ENCODE results near the gene MYO1B.

Gene MYO1B

GRCh38 chr2:191301971-191302370 is 56.8 kb downstream of the MYO1B start:
- DNase-seq = no peak

GRCh38 chr2:191302459-191303139 is 57.4 kb downstream of the MYO1B start:
- DNase-seq = no peak

GRCh38 chr2:191303140-191304005 is 58.2 kb downstream of the MYO1B start:
- DNase-seq = peak; percentile 66

GRCh38 chr2:191304939-191305875 is 60.0 kb downstream of the MYO1B start:
- peak; percentile 70 for DNase-seq

- no peak for DNase-seq
These were observed 62.8 kb downstream of the MYO1B start for GRCh38 chr2:191308026-191308425.

- DNase-seq = no peak
These were observed 66.0 kb downstream of the MYO1B start for GRCh38 chr2:191311156-191311555.

GRCh38 chr2:191311627-191312026 is 66.4 kb downstream of the MYO1B start:
- DNase-seq = no peak

GRCh38 chr2:191312163-191312562 is 67.0 kb downstream of the MYO1B start:
- no peak for DNase-seq

- DNase-seq = no peak
These were observed 67.5 kb downstream of the MYO1B start for GRCh38 chr2:191312662-191313061.

- DNase-seq = no peak
These were observed 69.6 kb downstream of the MYO1B start for GRCh38 chr2:191314697-191315364.

- DNase-seq = no peak
These were observed 70.2 kb downstream of the MYO1B start for GRCh38 chr2:191315365-191315752.

GRCh38 chr2:191316246-191316994 is 71.2 kb downstream of the MYO1B start:
- no peak for DNase-seq

GRCh38 chr2:191318037-191318728 is 73.0 kb downstream of the MYO1B start:
- no peak for DNase-seq

- DNase-seq = no peak
These were observed 73.5 kb downstream of the MYO1B start for GRCh38 chr2:191318729-191319078.

GRCh38 chr2:191319186-191319585 is 74.0 kb downstream of the MYO1B start:
- no peak for DNase-seq

- DNase-seq = no peak
These were observed 75.7 kb downstream of the MYO1B start for GRCh38 chr2:191320881-191321280.

GRCh38 chr2:191321861-191322662 is 76.9 kb downstream of the MYO1B start:
- peak; percentile 84 for DNase-seq

- DNase-seq = no peak
These were observed 77.8 kb downstream of the MYO1B start for GRCh38 chr2:191322828-191323506.

- no peak for DNase-seq
These were observed 80.6 kb downstream of the MYO1B start for GRCh38 chr2:191325651-191326365.
